Duodenal mucosa (tissue), 2 donors: Measurements from ENCODE around the gene CGGBP1.
A peak's percentile ranks its signal among the peaks of the same experiment; 100 is the strongest.

Experiments used
- H3K27ac ChIP-seq: one replicate; pipeline ENCODE4 v1.7.0; 2013; ENCODE audit warnings: low read depth, low read length
- H3K27me3 ChIP-seq, 2 donors: one replicate each; pipeline ENCODE4 v1.7.0; 2013; ENCODE audit warnings: low read length in 2 of 2, control low read depth in 1 of 2; ENCODE audit not compliant: insufficient read depth in 2 of 2, control insufficient read depth in 1 of 2
- H3K36me3 ChIP-seq, 2 donors: one replicate each; pipeline ENCODE4 v1.7.0; 2013; ENCODE audit warnings: low read length in 2 of 2, control low read depth in 1 of 2; ENCODE audit not compliant: insufficient read depth in 2 of 2, control insufficient read depth in 1 of 2
- H3K4me1 ChIP-seq, 2 donors: one replicate each; pipeline ENCODE4 v1.7.0; 2013; ENCODE audit warnings: low read length in 2 of 2, control low read depth in 1 of 2; ENCODE audit not compliant: insufficient read depth in 2 of 2, control insufficient read depth in 1 of 2
- H3K4me3 ChIP-seq, 2 donors: one replicate each; pipeline ENCODE4 v1.7.0; 2013; ENCODE audit warnings: low read length in 2 of 2, low read depth in 1 of 2
- H3K9ac ChIP-seq, 2 donors: one replicate each; pipeline ENCODE4 v1.7.0; 2013; ENCODE audit warnings: low read length in 2 of 2, low read depth in 1 of 2
- H3K9me3 ChIP-seq, 2 donors: one replicate each; pipeline ENCODE4 v1.7.0; 2013; ENCODE audit warnings: low read length in 2 of 2, control low read depth in 1 of 2; ENCODE audit not compliant: control insufficient read depth in 1 of 2

The CGGBP1 gene

DNA sequence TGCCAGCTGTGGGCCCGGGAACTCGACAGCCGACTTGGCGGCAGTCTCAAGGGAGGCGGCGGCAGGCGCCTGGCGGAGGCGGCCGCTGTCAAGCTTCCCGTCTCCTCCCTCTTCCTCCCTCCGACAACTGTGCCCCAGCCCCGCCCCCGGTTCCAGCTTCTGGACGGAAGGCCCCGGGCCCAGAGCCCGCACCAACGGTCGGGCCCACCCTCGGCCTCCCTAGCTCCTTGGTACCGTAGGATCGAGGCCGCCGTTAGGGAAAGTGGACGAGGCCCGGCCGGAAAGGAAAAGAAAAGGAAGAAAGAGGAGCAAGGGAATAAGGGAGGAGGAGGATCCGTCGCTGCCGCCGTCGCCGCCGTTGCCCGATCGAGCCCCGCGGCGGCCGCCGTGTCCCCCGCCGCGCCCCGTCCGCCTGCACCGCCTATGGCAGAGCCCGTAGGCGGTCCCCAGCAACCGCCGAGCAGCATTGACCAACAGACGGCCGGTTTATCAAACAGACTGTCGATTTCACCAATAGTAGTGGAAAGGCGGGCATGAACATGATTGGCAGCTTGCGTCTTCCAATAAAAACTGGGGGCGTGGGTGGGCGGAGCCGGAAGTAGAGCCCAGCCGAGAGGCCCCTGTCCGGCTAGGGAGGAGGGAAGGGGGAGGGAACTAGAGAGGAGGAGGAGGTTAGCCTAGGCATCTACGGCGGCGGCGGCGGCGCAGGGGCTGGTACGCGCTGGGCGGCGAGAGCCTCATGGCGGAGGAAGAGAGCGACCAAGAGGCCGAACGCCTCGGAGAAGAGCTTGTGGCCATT, at the start of gene CGGBP1, which contains the start of gene ZNF654:
Gene CGGBP1, minus strand, starts transcription at position 425 of the 799 bp plus-strand sequence. CDS start 3,029 bp downstream, outside the sequence.
Gene ZNF654, plus strand, starts transcription at position 675 of the 799 bp plus-strand sequence. Its CDS starts 65 bp downstream, at position 740.
- Histone ChIP-seq H3K9me3 (no peaks in the 10 kb centered on the region), H3K4me1 (peaks cover 17 to 29% of the 10 kb centered on the region in 2 donors), H3K27me3 (no peaks in the 10 kb centered on the region), H3K36me3 (peaks cover 7 to 15% of the 10 kb centered on the region in 2 donors), H3K9ac (peak within 1 kb of the TSS; percentile 83 to 85), H3K27ac (peak within 1 kb of the TSS; percentile 91), H3K4me3 (peak within 1 kb of the TSS; percentile 94 to 98)

GRCh38 chr3:88105325-88105724, 46.5 kb upstream of the CGGBP1 start:
- H3K27me3 ChIP-seq: no peaks in the 10 kb centered on the region
- no peaks in the 10 kb centered on the region for H3K9me3 ChIP-seq
- H3K27ac ChIP-seq: no peak overlapping the region
- H3K36me3 ChIP-seq: no peaks in the 10 kb centered on the region
- H3K4me3 ChIP-seq: no peak overlapping the region
- no peak overlapping the region for H3K9ac ChIP-seq
- no peaks in the 10 kb centered on the region for H3K4me1 ChIP-seq

GRCh38 chr3:88101142-88101541, 42.3 kb upstream of the CGGBP1 start:
- no peaks in the 10 kb centered on the region for H3K36me3 ChIP-seq
- H3K4me3 ChIP-seq: no peak overlapping the region
- H3K27me3 ChIP-seq: no peaks in the 10 kb centered on the region
- H3K9ac ChIP-seq: no peak overlapping the region
- no peaks in the 10 kb centered on the region for H3K9me3 ChIP-seq
- no peak overlapping the region for H3K27ac ChIP-seq
- no peaks in the 10 kb centered on the region for H3K4me1 ChIP-seq

DNA sequence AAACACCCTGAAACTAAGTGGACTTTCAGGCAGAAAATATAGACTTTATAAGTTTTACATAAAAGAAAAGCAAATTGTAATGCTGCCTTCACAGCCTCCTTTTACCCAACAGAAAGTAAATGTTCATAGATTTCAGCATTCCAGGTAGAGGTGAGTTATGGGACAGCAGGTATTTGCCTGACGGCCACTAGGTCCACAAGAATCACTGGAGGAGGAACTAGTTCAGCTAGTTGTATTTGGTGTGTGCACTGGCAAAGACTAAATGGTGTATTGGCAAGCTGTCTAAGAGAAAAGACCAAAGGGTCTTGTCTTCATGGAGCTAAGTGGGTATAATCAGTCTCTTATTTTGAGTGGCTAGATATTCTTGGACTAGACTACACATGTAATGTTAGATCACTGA, 34.5 kb upstream of the CGGBP1 start:
- no peaks in the 10 kb centered on the region for H3K36me3 ChIP-seq
- H3K9ac ChIP-seq: no peak overlapping the region
- H3K27me3 ChIP-seq: no peaks in the 10 kb centered on the region
- no peak overlapping the region for H3K27ac ChIP-seq
- no peaks in the 10 kb centered on the region for H3K9me3 ChIP-seq
- H3K4me3 ChIP-seq: no peak overlapping the region
- H3K4me1 ChIP-seq: no peaks in the 10 kb centered on the region

GRCh38 chr3:88092270-88092669, 33.5 kb upstream of the CGGBP1 start:
- H3K4me3 ChIP-seq: no peak overlapping the region
- H3K27me3 ChIP-seq: no peaks in the 10 kb centered on the region
- peaks cover 0 to 3% of the 10 kb centered on the region in 2 donors for H3K36me3 ChIP-seq
- H3K9me3 ChIP-seq: no peaks in the 10 kb centered on the region
- H3K9ac ChIP-seq: no peak overlapping the region
- H3K27ac ChIP-seq: no peak overlapping the region
- no peaks in the 10 kb centered on the region for H3K4me1 ChIP-seq

DNA sequence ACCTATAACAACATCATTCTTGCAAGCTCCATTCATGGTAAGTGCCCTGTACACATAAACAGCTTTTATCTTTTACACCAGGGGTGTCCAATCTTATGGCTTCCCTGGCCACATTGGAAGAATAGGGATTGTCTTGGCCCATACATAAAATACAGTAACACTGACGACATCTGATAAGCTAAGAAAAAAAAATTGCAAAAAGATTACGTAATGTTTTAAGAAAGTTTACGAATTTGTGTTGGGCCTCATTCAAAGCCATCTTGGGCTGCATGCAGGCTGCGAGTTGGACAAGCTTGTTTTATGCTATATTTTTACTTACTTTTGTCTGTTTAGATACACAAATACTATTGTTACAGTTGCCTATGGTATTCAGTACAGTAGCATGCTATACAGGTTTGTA, 31.9 kb upstream of the CGGBP1 start:
- Histone ChIP-seq H3K4me1 (no peaks in the 10 kb centered on the region), H3K9ac (no peak overlapping the region), H3K27ac (no peak overlapping the region), H3K9me3 (no peaks in the 10 kb centered on the region), H3K27me3 (no peaks in the 10 kb centered on the region), H3K36me3 (peaks cover 3 to 7% of the 10 kb centered on the region in 2 donors), H3K4me3 (no peak overlapping the region)

GRCh38 chr3:88084097-88084501, 25.3 kb upstream of the CGGBP1 start:
- H3K4me1 ChIP-seq: no peaks in the 10 kb centered on the region
- H3K9ac ChIP-seq: no peak overlapping the region
- H3K27me3 ChIP-seq: no peaks in the 10 kb centered on the region
- H3K9me3 ChIP-seq: no peaks in the 10 kb centered on the region
- peaks cover 3 to 7% of the 10 kb centered on the region in 2 donors for H3K36me3 ChIP-seq
- H3K27ac ChIP-seq: no peak overlapping the region
- no peak overlapping the region for H3K4me3 ChIP-seq

GRCh38 chr3:88082854-88083253, 24.0 kb upstream of the CGGBP1 start:
- no peak overlapping the region for H3K4me3 ChIP-seq
- no peaks in the 10 kb centered on the region for H3K4me1 ChIP-seq
- H3K9me3 ChIP-seq: no peaks in the 10 kb centered on the region
- peaks cover 3 to 7% of the 10 kb centered on the region in 2 donors for H3K36me3 ChIP-seq
- H3K27me3 ChIP-seq: no peaks in the 10 kb centered on the region
- no peak overlapping the region for H3K27ac ChIP-seq
- no peak overlapping the region for H3K9ac ChIP-seq

DNA sequence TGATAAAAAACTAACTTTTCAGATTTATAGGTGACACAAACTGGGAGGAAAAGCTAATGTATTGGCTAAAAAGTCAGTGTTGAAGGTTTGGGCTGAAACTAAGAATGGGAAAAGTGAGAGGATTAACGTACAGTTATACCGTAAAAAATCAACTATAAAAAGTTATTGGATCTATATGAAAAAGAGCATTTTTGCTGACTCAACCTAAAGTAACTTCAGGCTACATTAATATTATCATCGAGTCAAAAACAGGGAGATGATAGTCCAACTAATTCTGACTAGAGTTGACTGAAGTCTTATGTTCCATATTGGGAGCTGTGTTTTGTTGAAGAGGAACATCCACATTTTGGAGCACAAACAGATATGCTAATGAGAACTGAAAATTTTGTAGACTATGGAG, 20.1 kb upstream of the CGGBP1 start:
- H3K27ac ChIP-seq: no peak overlapping the region
- H3K9me3 ChIP-seq: no peaks in the 10 kb centered on the region
- no peak overlapping the region for H3K4me3 ChIP-seq
- H3K36me3 ChIP-seq: no peaks in the 10 kb centered on the region
- peaks cover 0 to 15% of the 10 kb centered on the region in 2 donors for H3K4me1 ChIP-seq
- H3K27me3 ChIP-seq: no peaks in the 10 kb centered on the region
- no peak overlapping the region for H3K9ac ChIP-seq

- peaks cover 0 to 4% of the 10 kb centered on the region in 2 donors for H3K9me3 ChIP-seq
- H3K4me3 ChIP-seq: no peak overlapping the region
- no peak overlapping the region for H3K9ac ChIP-seq
- H3K4me1 ChIP-seq: peaks cover 0 to 15% of the 10 kb centered on the region in 2 donors
- peaks cover 0 to 3% of the 10 kb centered on the region in 2 donors for H3K36me3 ChIP-seq
- no peak overlapping the region for H3K27ac ChIP-seq
- H3K27me3 ChIP-seq: no peaks in the 10 kb centered on the region
Observed at GRCh38 chr3:88076712-88077111, 17.9 kb upstream of the CGGBP1 start.
